Measurements from ENCODE around the gene TRIM62. TPM values are rescaled to one million over a fixed set of nuclear protein-coding genes. Genes with fewer than 3 reads are reported as not detected.

Gene TRIM62
- total RNA-seq, 2 experiments from 2014 or later = 2.4 to 8.4 TPM

DNA sequence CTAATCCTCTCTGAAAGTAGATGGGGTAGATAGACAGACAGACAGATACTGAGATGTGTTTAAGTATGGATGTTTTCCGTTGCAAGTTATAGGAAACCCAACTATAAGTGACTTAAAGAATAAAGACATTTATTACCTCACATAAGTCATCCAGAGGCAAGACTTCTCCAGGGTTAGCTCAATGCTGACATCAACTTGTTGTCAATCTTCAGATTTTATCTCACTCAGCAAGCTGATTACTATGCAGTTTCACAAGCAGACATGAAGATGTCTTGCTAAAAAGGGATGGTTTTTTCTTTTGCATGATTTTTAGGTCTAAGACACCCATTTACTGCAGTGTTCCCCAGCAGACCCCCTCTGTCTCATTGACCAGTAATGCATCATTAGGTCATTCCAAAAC, 43.7 kb upstream of the TRIM62 start:
- no peaks in the 10 kb centered on the region for H3K36me3 ChIP-seq (ENCODE audit: insufficient read depth, low read length)

DNA sequence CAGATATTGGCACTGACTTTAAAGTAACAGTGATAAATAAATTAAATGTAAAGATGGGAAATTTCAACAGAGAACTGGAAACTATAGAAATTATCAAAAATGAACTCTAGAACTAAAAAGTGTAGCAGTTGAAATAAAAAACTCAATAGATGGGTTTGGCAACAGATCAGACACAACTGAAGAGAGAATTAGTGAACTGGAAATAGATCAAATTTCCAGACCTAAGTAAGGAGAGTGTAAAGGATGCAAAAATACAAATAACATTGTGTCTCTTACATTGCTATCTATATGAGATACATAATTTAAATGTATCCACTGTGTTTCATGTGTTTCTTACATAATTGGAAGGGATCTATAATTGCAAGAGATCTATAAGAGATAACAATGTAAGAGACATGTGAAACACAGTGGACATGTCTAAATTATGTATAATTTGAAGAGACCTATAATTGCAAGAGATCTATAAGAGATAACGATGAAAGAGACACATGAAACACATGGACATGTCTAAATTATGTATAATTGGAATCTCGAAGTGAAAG, 42.4 kb upstream of the TRIM62 start:
- TF ChIP-seq, protein P1, sequence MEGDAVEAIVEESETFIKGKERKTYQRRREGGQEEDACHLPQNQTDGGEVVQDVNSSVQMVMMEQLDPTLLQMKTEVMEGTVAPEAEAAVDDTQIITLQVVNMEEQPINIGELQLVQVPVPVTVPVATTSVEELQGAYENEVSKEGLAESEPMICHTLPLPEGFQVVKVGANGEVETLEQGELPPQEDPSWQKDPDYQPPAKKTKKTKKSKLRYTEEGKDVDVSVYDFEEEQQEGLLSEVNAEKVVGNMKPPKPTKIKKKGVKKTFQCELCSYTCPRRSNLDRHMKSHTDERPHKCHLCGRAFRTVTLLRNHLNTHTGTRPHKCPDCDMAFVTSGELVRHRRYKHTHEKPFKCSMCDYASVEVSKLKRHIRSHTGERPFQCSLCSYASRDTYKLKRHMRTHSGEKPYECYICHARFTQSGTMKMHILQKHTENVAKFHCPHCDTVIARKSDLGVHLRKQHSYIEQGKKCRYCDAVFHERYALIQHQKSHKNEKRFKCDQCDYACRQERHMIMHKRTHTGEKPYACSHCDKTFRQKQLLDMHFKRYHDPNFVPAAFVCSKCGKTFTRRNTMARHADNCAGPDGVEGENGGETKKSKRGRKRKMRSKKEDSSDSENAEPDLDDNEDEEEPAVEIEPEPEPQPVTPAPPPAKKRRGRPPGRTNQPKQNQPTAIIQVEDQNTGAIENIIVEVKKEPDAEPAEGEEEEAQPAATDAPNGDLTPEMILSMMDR (conservative IDR thresholded peaks at IDR 0.05; ENCODE audit: low read length) = no peak
- TF ChIP-seq EZH2phosphoT487 (IDR thresholded peaks at IDR 0.05; ENCODE audit: borderline replicate concordance, low read depth, low read length) = no peak
- intact Hi-C loops (cut with micrococcal nuclease; ENCODE audit: unreplicated experiment) = no loop called here
- H3K9me2 ChIP-seq (ENCODE audit: insufficient read depth, low read length) = no peaks in the 10 kb centered on the region
- no peak overlapping the region for H2AFZ ChIP-seq (ENCODE audit: low read length)
- H3K9me3 ChIP-seq (ENCODE audit: low read length) = peaks cover 9% of the 10 kb centered on the region; the same call in 1 of the 2 replicates
- DNase-seq (ENCODE audit: low spot score) = no peak
- BruUV-seq (replicated peaks) = no TSS peak
- CTCF ChIA-PET (ENCODE audit: unreplicated experiment) = no interaction called here
- H3K4me1 ChIP-seq (ENCODE audit: insufficient read depth, low read length, poor library complexity, severe bottlenecking) = no peaks in the 10 kb centered on the region
- no peak overlapping the region for H3K4me3 ChIP-seq (ENCODE audit: low read depth, low read length, poor library complexity, severe bottlenecking)
- no peak overlapping the region for H3K4me2 ChIP-seq (ENCODE audit: low read length)
- no peak overlapping the region for H3K27ac ChIP-seq (ENCODE audit: low read depth, low read length, poor library complexity, severe bottlenecking)
- H3K79me2 ChIP-seq (ENCODE audit: insufficient read depth, low read depth, low read length) = no peaks in the 10 kb centered on the region
- H4K20me1 ChIP-seq (ENCODE audit: insufficient read depth, low read length) = no peaks in the 10 kb centered on the region
- no peaks in the 10 kb centered on the region for H3K36me3 ChIP-seq (ENCODE audit: insufficient read depth, low read length)
- POLR2A ChIA-PET = no interaction called here

More for the DNA sequence above, 43.7 kb upstream of the TRIM62 start:
- Histone ChIP-seq H3K4me3 (ENCODE audit: low read depth, low read length, poor library complexity, severe bottlenecking) (no peak overlapping the region), H3K79me2 (ENCODE audit: insufficient read depth, low read depth, low read length) (no peaks in the 10 kb centered on the region), H3K4me2 (ENCODE audit: low read length) (no peak overlapping the region), H4K20me1 (ENCODE audit: insufficient read depth, low read length) (no peaks in the 10 kb centered on the region), H2AFZ (ENCODE audit: low read length) (no peak overlapping the region), H3K9me2 (ENCODE audit: insufficient read depth, low read length) (no peaks in the 10 kb centered on the region), H3K9me3 (ENCODE audit: low read length) (peaks cover 9% of the 10 kb centered on the region; the same call in 1 of the 2 replicates), H3K27ac (ENCODE audit: low read depth, low read length, poor library complexity, severe bottlenecking) (no peak overlapping the region), H3K4me1 (ENCODE audit: insufficient read depth, low read length, poor library complexity, severe bottlenecking) (no peaks in the 10 kb centered on the region)
- intact Hi-C loops (cut with micrococcal nuclease; ENCODE audit: unreplicated experiment) = no loop called here
- CTCF ChIA-PET (ENCODE audit: unreplicated experiment) = no interaction called here
- no peak for DNase-seq (ENCODE audit: low spot score)
- no TSS peak for BruUV-seq (replicated peaks)
- TF ChIP-seq, protein P1 (conservative IDR thresholded peaks at IDR 0.05; ENCODE audit: low read length) = no peak
- no peak for TF ChIP-seq EZH2phosphoT487 (IDR thresholded peaks at IDR 0.05; ENCODE audit: borderline replicate concordance, low read depth, low read length)
- POLR2A ChIA-PET = interaction anchor here (0.6 kb wide), 1 partner anchor 138 kb away, joined by 4 read pairs; no protein-coding TSS in a partner anchor

DNA sequence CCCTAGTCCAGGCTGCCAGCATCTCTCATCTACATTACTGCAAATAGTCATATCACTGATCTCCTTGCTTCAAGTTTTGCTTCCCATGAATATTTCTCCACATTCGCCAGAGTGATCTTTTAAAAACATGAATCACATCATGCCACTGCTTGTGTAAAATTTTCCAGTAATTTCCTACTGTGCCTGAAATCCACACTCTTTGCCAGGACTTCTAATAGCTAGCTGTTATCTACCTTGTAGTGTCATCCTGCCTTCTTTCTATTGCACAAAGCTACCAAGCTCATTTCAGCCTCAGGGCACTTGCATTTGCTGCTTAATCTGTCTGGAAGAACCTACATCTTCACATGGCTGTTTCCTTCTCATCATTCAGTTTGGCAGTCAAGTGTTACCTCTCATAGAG, 40.5 kb upstream of the TRIM62 start:
- Histone ChIP-seq H3K36me3 (ENCODE audit: insufficient read depth, low read length) (no peaks in the 10 kb centered on the region), H3K9me2 (ENCODE audit: insufficient read depth, low read length) (no peaks in the 10 kb centered on the region), H3K79me2 (ENCODE audit: insufficient read depth, low read depth, low read length) (no peaks in the 10 kb centered on the region), H3K9me3 (ENCODE audit: low read length) (peaks cover 9% of the 10 kb centered on the region; the same call in 1 of the 2 replicates), H3K4me1 (ENCODE audit: insufficient read depth, low read length, poor library complexity, severe bottlenecking) (no peaks in the 10 kb centered on the region), H3K4me2 (ENCODE audit: low read length) (no peak overlapping the region), H4K20me1 (ENCODE audit: insufficient read depth, low read length) (no peaks in the 10 kb centered on the region), H3K4me3 (ENCODE audit: low read depth, low read length, poor library complexity, severe bottlenecking) (no peak overlapping the region), H3K27ac (ENCODE audit: low read depth, low read length, poor library complexity, severe bottlenecking) (no peak overlapping the region), H2AFZ (ENCODE audit: low read length) (no peak overlapping the region)
- ChIA-PET CTCF (ENCODE audit: unreplicated experiment) (no interaction called here), POLR2A (no interaction called here)
- no TSS peak for BruUV-seq (replicated peaks)
- intact Hi-C loops (cut with micrococcal nuclease; ENCODE audit: unreplicated experiment) = loop anchor here (2.0 kb wide), 1 partner anchor 56 kb away; no protein-coding TSS in a partner anchor
- DNase-seq (ENCODE audit: low spot score) = no peak
- TF ChIP-seq EZH2phosphoT487 (IDR thresholded peaks at IDR 0.05; ENCODE audit: borderline replicate concordance, low read depth, low read length) = no peak
- TF ChIP-seq, protein P1 (conservative IDR thresholded peaks at IDR 0.05; ENCODE audit: low read length) = no peak
